H1 (cell line): ENCODE results near the gene SPDYC. TPM values are rescaled to one million over a fixed set of nuclear protein-coding genes. Genes with fewer than 3 reads are reported as not detected.

ENCODE experiments used
- CTCF ChIA-PET: fragments of 300-600 bp; sonication (Branson Sonifier 250); formaldehyde crosslinking; loops from one replicate; lab custom pipeline; 2021; ENCODE audit not compliant: partially characterized antibody; lab: Charles Lee
- POLR2A ChIA-PET: fragments of 300-600 bp; sonication (Branson Sonifier 250); formaldehyde crosslinking; loops from one replicate; lab custom pipeline; 2021; ENCODE audit warnings: inconsistent platforms; ENCODE audit not compliant: partially characterized antibody; lab: Charles Lee
- DNase-seq, 2 experiments: peaks; one replicate each; pipeline versions ENCODE4 v3.0.0 to v3.0.0-alpha.2; 2010 to 2022; ENCODE audit warnings: low spot score in 2 of 2, low read depth in 1 of 2, mixed read lengths in 1 of 2
- FAIRE-seq: peaks from 2 replicates; lab custom pipeline; 2011; peaks lifted over from hg19 to GRCh38; lab: Jason Lieb, UNC
- H2AFZ ChIP-seq: 2 replicates; pipeline ENCODE4 v1.8.1; 2012; ENCODE audit warnings: low read length, inconsistent platforms
- H2AK5ac ChIP-seq: 2 replicates; pipeline ENCODE4 v1.6.1; 2013; ENCODE audit warnings: low read depth, low read length
- H2BK120ac ChIP-seq: replicated peaks from 2 replicates; pipeline ENCODE3; 2013; ENCODE audit warnings: low read depth, low read length, inconsistent platforms
- H2BK12ac ChIP-seq: 2 replicates; pipeline ENCODE4 v1.6.1; 2013; ENCODE audit warnings: low read depth, low read length
- H2BK15ac ChIP-seq: 2 replicates; pipeline ENCODE4 v1.6.1; 2013; ENCODE audit warnings: low read length
- H2BK20ac ChIP-seq: 2 replicates; pipeline ENCODE4 v1.6.1; 2013; ENCODE audit warnings: low read length
- H2BK5ac ChIP-seq: 2 replicates; pipeline ENCODE4 v1.6.1; 2013; ENCODE audit warnings: low read depth, low read length
- H3K14ac ChIP-seq: 2 replicates; pipeline ENCODE4 v1.6.1; 2013; ENCODE audit warnings: inconsistent platforms; ENCODE audit not compliant: insufficient read length
- H3K18ac ChIP-seq: 2 replicates; pipeline ENCODE4 v1.6.1; 2013; ENCODE audit warnings: low read length; ENCODE audit errors: extremely low read depth
- H3K23ac ChIP-seq: 2 replicates; pipeline ENCODE4 v1.6.1; 2013; ENCODE audit warnings: inconsistent platforms; ENCODE audit not compliant: insufficient read length
- H3K23me2 ChIP-seq: 2 replicates; pipeline ENCODE4 v1.6.1; 2013; ENCODE audit warnings: low read depth, low read length
- H3K27ac ChIP-seq: 2 replicates; pipeline ENCODE4 v1.6.1; 2011; ENCODE audit warnings: low read depth, low read length, inconsistent platforms
- H3K27me3 ChIP-seq, 4 experiments: replicated peaks in 1 of 4; 1 replicate in 1 of 4; 2 replicates in 3 of 4; pipeline versions ENCODE4 v1.6.1 to v1.8.1; 2011 to 2013; ENCODE audit warnings: low read length in 3 of 4, mild to moderate bottlenecking in 3 of 4, inconsistent platforms in 2 of 4, mixed read lengths in 2 of 4, moderate library complexity in 1 of 4; ENCODE audit not compliant: control insufficient read depth in 3 of 4, insufficient read depth in 3 of 4; ENCODE audit errors: extremely low read depth in 1 of 4
- H3K36me3 ChIP-seq, 4 experiments: 2 replicates each; pipeline versions ENCODE4 v1.6.1 to v1.8.1; 2011 to 2013; ENCODE audit warnings: mild to moderate bottlenecking in 4 of 4, low read length in 3 of 4, moderate library complexity in 2 of 4, control low read depth in 1 of 4, inconsistent platforms in 1 of 4; ENCODE audit not compliant: insufficient read depth in 4 of 4, control insufficient read depth in 2 of 4
- H3K4ac ChIP-seq: replicated peaks from 2 replicates; pipeline ENCODE3; 2013; ENCODE audit warnings: low read length, low read depth, mixed read lengths, inconsistent platforms; ENCODE audit not compliant: insufficient read length
- H3K4me1 ChIP-seq, 4 experiments: replicated peaks in 1 of 4; 1 replicate in 1 of 4; 2 replicates in 3 of 4; pipeline versions ENCODE4 v1.6.1 to v1.8.1; 2011 to 2013; ENCODE audit warnings: low read length in 3 of 4, inconsistent platforms in 2 of 4, mixed read lengths in 1 of 4; ENCODE audit not compliant: insufficient read depth in 4 of 4, control insufficient read depth in 3 of 4
- H3K4me2 ChIP-seq, 2 experiments: 2 replicates each; pipeline versions ENCODE4 v1.6.1 to v1.8.1; 2011 to 2013; ENCODE audit warnings: low read depth in 2 of 2, low read length in 2 of 2, control low read depth in 1 of 2, inconsistent platforms in 1 of 2, mild to moderate bottlenecking in 1 of 2; ENCODE audit not compliant: insufficient read depth in 1 of 2
- H3K4me3 ChIP-seq, 4 experiments: fragments of 200-600, 300-600 bp in 1 of 4; sonication (generic), shearing (Covaris generic), sonication (Bioruptor Twin) in 1 of 4; 2 replicates each; pipeline versions ENCODE4 v1.5.1 to v1.8.1; 2011 to 2016; ENCODE audit warnings: low read length in 4 of 4, low read depth in 3 of 4, control low read depth in 2 of 4, inconsistent platforms in 2 of 4, mild to moderate bottlenecking in 2 of 4, mixed read lengths in 1 of 4, moderate library complexity in 1 of 4; ENCODE audit not compliant: insufficient read depth in 2 of 4; ENCODE audit errors: extremely low read depth in 1 of 4
- H3K56ac ChIP-seq: replicated peaks from 2 replicates; pipeline ENCODE3; 2013; ENCODE audit warnings: low read depth, mild to moderate bottlenecking, mixed read lengths, low read length, inconsistent platforms; ENCODE audit not compliant: insufficient read length
- H3K79me1 ChIP-seq: 2 replicates; pipeline ENCODE4 v1.6.1; 2013; ENCODE audit warnings: low read depth, low read length, control low read depth
- H3K79me2 ChIP-seq, 2 experiments: 2 replicates each; pipeline versions ENCODE4 v1.6.1 to v1.8.1; 2012 to 2013; ENCODE audit warnings: low read length in 2 of 2, mild to moderate bottlenecking in 2 of 2, inconsistent platforms in 1 of 2; ENCODE audit not compliant: insufficient read depth in 2 of 2, control insufficient read depth in 1 of 2
- H3K9ac ChIP-seq, 4 experiments: replicated peaks in 1 of 4; 1 replicate in 1 of 4; 2 replicates in 3 of 4; pipeline versions ENCODE4 v1.6.1 to v1.8.1; 2011 to 2013; ENCODE audit warnings: low read depth in 3 of 4, low read length in 3 of 4, control low read depth in 2 of 4, mild to moderate bottlenecking in 2 of 4, moderate library complexity in 2 of 4, inconsistent platforms in 1 of 4; ENCODE audit errors: extremely low read depth in 1 of 4
- H3K9me3 ChIP-seq, 2 experiments: 2 replicates each; pipeline versions ENCODE4 v1.6.1 to v1.8.1; 2012 to 2013; ENCODE audit warnings: mild to moderate bottlenecking in 2 of 2, moderate library complexity in 2 of 2, control low read depth in 1 of 2, inconsistent platforms in 1 of 2, low read depth in 1 of 2, low read length in 1 of 2, mixed read lengths in 1 of 2; ENCODE audit not compliant: insufficient read depth in 2 of 2
- H4K20me1 ChIP-seq, 2 experiments: replicated peaks in 1 of 2; 2 replicates each; pipeline versions ENCODE3 to v1.8.1; 2011 to 2013; ENCODE audit warnings: inconsistent platforms in 2 of 2, low read length in 2 of 2, mild to moderate bottlenecking in 1 of 2; ENCODE audit not compliant: insufficient read depth in 2 of 2, control insufficient read depth in 1 of 2
- H4K5ac ChIP-seq: 2 replicates; pipeline ENCODE4 v1.6.1; 2013; ENCODE audit warnings: low read length, low read depth, mixed read lengths, inconsistent platforms; ENCODE audit not compliant: insufficient read length
- H4K8ac ChIP-seq: 2 replicates; pipeline ENCODE4 v1.8.0; 2013; ENCODE audit warnings: mild to moderate bottlenecking, moderate library complexity, low read length, inconsistent platforms; ENCODE audit not compliant: insufficient read depth; ENCODE audit errors: extremely low read depth
- H4K91ac ChIP-seq: replicated peaks from 2 replicates; pipeline ENCODE3; 2013; ENCODE audit warnings: low read length, mixed read lengths, inconsistent platforms; ENCODE audit not compliant: insufficient read length
- CTCF ChIP-seq, 3 experiments: IDR thresholded peaks; 1 replicate in 2 of 3; 2 replicates in 1 of 3; pipeline versions ENCODE4 v1.5.1 to v1.6.1; 2011; ENCODE audit warnings: low read length in 3 of 3, mild to moderate bottlenecking in 3 of 3, inconsistent platforms in 2 of 3, low read depth in 1 of 3, moderate library complexity in 1 of 3; ENCODE audit not compliant: insufficient read depth in 1 of 3; ENCODE audit errors: control extremely low read depth in 1 of 3
- WGBS, 2 experiments: shearing (Covaris generic) in 1 of 2; methylation state at CpG; one replicate each; pipeline versions ENCODE4 v1.1.6 to v1.1.7; 2013 to 2015; ENCODE audit warnings: low lambda C conversion rate in 2 of 2, mixed read lengths in 2 of 2, inconsistent platforms in 1 of 2, low coverage in 1 of 2, missing lambda C conversion rate in 1 of 2; ENCODE audit not compliant: insufficient replicate concordance in 2 of 2, insufficient coverage in 1 of 2, insufficient read length in 1 of 2; ENCODE audit errors: extremely low coverage in 1 of 2, missing lambda C conversion rate in 1 of 2; 5-methylcytosine and 5-hydroxymethylcytosine counted together
- polyA plus RNA-seq, 7 experiments: library from polyadenylated mRNA; depleted of rRNA in 3 of 7; stranded (reverse) in 5 of 7; unstranded in 2 of 7; fragments of >200 nt in 5 of 7; fragments of 200-250 nt in 2 of 7; gene quantifications; 1 replicate in 5 of 7; 2 replicates in 1 of 7; 4 replicates in 1 of 7; pipeline versions ENCODE4 v1.2.1 to v1.2.3, GENCODE V29; 2011 to 2013; ENCODE audit warnings: missing spikeins in 2 of 7, mixed read lengths in 2 of 7
- total RNA-seq: library from RNA; stranded (reverse); fragmentation: NEBNext Ultra II Directional; extraction: Animal tissue kit (Norgen Biotek cat#: 25700); gene quantifications from 2 replicates; pipeline ENCODE4 v1.2.1, GENCODE V29; 2021
- TF ChIP-seq, protein P1 (sequence below): IDR thresholded peaks from 2 replicates; pipeline ENCODE4 v1.6.1; 2012; ENCODE audit warnings: inconsistent platforms

Gene SPDYC
- total and polyA plus RNA-seq, 2 of the 8 experiments (the other 6 are each of a cell fraction or from before 2014, with no cell fraction given) = 0.15 TPM; not detected in 1

GRCh38 chr11:65172600-65172999 lies 2.6 kb downstream of the SPDYC start:
- Histone ChIP-seq H3K56ac (no peak overlapping the region), H2BK15ac (no peak overlapping the region), H2AFZ (no peak overlapping the region), H3K4me3 (no peak overlapping the region), H3K27me3 (no peaks in the 10 kb centered on the region), H3K4ac (no peak overlapping the region), H3K23ac (no peak overlapping the region), H3K79me1 (no peaks in the 10 kb centered on the region), H3K9ac (no peak overlapping the region), H3K9me3 (no peaks in the 10 kb centered on the region), H4K20me1 (no peaks in the 10 kb centered on the region), H3K14ac (no peak overlapping the region), H2AK5ac (no peak overlapping the region), H3K27ac (no peak overlapping the region), H3K36me3 (no peaks in the 10 kb centered on the region), H4K5ac (no peak overlapping the region), H3K79me2 (no peaks in the 10 kb centered on the region), H3K23me2 (no peaks in the 10 kb centered on the region), H2BK12ac (no peak overlapping the region), H4K91ac (no peak overlapping the region), H2BK20ac (no peak overlapping the region), H3K4me1 (peaks cover 0 to 3% (median 1%) of the 10 kb centered on the region in 4 experiments; a peak in 2 of 7 replicates), H2BK5ac (no peak overlapping the region), H3K18ac (no peak overlapping the region), H4K8ac (no peak overlapping the region; the same call in 1 of the 2 replicates), H2BK120ac (no peak overlapping the region), H3K4me2 (no peak overlapping the region)
- WGBS, 2 experiments = 85% methylated on average over 10 of the region's 10 CpGs; no CpG with 5 or more reads in 1 of the 2 experiments
- ChIA-PET CTCF (interaction anchor here (0.7 to 2.3 kb wide), 5 partner anchors 9 to 82 kb away, joined by 3 to 14 read pairs (median 3); partner anchors contain the start of gene CAPN1), POLR2A (interaction anchor here (0.7 to 2.6 kb wide), 5 partner anchors 9 to 38 kb away, joined by 3 to 7 read pairs (median 3); no protein-coding TSS in a partner anchor)
- TF ChIP-seq, protein P1, sequence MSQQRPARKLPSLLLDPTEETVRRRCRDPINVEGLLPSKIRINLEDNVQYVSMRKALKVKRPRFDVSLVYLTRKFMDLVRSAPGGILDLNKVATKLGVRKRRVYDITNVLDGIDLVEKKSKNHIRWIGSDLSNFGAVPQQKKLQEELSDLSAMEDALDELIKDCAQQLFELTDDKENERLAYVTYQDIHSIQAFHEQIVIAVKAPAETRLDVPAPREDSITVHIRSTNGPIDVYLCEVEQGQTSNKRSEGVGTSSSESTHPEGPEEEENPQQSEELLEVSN = no peak
- TF ChIP-seq CTCF (IDR thresholded peaks at IDR 0.05; ENCODE audit: control extremely low read depth in 1 of 3, insufficient read depth in 1 of 3, low read depth in 1 of 3, low read length in 3 of 3) = peak in 2 of 3 experiments; percentile 2 to 17; a peak in 2 of 4 replicates
- no peak for FAIRE-seq
- no peak for DNase-seq
